Stimulated activated CD8-positive, alpha-beta memory T cell treated with anti-CD3 and anti-CD28 coated beads, Interleukin-15, amount 100 ng/mL, for 24 hours (primary cell): ENCODE measurements around the gene ADARB1.
"Not testable (repeated sequence)": the region's sequence is repeated elsewhere in the genome, so short reads cannot be mapped to it uniquely, and the experiment has no call there.

ENCODE experiments used
- DNase-seq: peaks from one replicate; pipeline ENCODE4 v3.0.0-alpha.2; 2020; ENCODE audit warnings: low read depth

ADARB1 gene

DNA sequence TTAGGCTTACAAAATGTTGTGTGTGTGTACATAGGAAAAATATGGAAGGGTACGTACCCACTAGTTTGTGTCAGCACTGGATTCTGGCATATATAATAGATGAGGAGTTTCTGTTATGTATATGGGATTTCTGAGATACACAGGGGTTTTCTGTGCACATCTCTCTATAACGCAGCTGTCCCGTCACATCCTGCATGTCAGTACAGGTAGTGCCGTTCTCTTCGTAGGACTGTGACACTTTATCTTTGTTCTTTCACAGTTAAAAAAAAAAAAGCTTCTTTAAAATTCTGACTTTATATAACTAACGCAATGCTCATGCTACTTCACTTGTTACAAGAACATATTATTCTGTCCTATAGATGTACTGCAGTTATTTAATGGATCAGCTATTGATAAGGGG, 42.9 kb downstream of the ADARB1 start:
- no peak for DNase-seq

DNA sequence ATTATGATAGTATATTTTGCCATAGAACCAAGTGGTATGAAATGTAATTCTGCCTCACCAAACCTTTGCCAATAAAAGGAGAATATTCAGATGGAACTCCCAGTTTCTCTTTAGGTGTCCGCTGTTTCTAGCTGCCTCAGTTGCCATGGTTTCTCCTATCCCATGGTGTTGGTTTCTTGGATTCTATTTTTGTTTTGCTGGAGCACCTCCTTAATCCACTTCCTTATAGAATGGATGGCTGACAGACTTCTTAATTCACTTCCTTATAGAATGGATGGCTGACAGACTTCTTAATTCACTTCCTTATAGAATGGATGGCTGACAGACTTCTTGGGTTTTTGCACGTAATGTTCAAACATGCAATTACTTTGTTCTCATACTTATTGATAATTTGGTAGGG, 43.7 kb downstream of the ADARB1 start:
- no peak for DNase-seq

DNA sequence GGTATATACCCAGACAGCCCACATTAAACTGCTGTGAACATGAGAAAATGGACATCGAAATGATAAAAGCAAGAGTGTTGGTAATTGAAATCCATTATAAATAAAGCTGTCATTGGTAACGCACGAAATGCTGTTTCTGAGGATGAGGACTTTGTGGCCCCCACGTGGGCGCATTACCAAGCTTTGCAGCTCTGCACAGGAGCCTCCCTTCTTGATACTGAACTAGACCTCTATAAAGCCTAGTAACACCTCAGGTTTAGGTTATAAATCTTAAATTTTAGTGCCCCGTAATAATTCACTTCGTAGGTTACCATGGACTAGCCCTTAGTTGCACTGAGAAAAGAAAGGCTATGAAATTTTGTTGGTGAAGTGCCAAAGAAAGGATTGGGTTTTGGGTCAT, 45.4 kb downstream of the ADARB1 start:
- DNase-seq = no peak

DNA sequence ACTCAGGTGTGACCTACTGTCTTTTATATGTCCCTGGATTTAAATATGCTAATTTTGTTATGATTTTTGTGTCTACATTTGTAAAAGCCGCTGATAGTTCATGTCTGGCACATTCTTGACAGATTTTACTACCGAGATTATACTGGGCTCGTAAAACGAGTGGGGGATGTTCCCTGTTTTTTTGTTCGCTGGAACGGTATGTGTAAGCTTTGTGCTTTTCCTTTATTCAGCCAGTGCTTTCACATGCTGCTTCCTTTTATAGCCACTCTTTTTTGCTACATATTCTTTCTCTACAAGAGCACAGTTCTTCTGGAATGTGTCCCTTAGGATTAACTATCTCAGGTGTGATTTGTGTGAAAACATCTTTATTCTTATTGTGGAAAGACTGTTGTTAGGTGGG, 46.6 kb downstream of the ADARB1 start:
- DNase-seq = no peak

DNA sequence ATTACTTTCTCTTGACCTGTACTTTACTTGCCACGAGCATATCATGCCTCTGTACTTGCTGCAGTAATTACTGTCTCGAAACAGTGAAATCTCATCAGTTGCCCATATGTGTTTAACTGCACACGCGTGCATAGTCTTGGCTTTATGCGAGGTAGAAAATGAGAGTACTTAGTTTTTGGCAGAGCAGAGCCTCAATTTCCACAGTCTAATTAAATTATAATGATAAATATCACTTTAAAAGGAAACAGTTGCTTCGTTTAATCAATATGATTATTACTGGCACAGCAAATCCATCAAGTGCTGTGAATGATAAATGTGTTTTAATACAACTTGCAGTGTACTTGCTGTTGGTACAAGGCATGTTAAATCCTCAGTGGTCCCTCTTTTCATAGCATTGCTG, 47.6 kb downstream of the ADARB1 start:
- no peak for DNase-seq

DNA sequence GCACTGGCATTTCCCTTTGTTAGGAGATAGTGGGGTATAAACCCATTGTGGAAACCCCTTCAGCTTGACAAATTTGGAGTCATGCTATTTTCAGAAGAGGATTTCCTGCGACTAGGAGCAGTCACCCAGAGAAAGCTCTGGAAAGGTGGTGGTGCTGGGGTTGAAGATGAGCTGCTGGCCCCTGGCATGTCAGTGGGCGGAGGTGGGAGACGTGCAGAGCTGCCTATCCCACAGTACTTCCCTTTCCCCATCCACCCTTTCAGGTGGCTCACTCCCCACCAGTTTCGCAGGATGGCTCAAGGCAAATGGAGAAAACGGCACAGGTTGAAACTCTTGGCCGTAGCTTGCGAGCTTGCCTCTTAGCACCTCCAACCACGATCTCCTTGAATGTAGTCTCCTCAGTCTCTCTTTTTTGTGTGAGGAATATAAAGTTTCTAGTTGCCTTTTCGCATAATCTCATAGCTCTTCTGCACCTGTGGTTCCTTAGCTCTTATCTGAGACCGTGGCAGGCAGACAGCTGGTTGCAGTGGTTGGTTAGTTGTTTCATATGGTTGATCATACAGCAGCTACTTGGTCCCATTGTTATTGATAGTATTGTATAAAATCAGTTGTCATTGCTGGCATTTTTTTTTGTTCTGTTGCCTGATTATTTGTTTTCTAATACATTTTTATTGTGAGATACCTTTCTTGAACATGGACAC, 48.2 kb downstream of the ADARB1 start:
- DNase-seq = no peak

DNA sequence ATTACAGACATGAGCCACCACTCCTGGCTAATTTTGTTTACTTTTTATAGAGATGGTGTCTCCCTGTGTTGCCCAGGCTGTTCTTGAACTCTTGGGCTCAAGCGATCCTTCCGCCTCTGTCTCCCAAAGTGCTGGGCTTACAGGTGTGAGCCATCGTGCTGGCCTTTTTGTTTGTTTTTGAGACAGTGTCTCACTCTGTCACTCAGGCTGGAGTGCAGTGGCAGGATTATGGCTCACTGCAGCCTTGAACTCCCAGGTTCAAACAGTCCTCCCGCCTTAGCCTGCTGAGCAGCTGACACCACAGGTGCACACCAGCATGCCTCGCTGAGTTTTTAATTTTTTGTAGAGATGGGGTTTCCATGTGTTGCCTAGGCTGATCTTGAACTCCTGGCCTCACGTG, 49.1 kb downstream of the ADARB1 start:
- DNase-seq = no peak

DNA sequence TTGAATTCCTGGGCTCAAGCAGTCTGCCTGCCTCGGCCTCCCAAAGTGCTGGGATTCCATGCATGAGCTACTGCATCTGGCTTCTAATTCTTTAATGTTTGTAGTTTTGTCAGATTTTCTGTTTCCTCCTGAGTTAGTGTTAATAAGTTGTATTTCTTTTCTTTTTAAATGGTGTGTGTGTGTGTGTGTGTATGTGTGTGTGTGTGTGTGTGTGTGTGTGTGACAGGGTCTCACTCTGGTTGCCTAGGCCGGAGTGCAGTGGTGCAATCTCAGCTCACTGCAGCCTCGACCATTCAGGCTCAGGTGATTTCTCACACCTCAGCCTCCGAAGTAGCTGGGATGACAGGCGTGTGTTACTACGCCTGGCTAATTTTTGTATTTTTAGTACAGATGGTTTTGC, 50.2 kb downstream of the ADARB1 start:
- no peak for DNase-seq

DNA sequence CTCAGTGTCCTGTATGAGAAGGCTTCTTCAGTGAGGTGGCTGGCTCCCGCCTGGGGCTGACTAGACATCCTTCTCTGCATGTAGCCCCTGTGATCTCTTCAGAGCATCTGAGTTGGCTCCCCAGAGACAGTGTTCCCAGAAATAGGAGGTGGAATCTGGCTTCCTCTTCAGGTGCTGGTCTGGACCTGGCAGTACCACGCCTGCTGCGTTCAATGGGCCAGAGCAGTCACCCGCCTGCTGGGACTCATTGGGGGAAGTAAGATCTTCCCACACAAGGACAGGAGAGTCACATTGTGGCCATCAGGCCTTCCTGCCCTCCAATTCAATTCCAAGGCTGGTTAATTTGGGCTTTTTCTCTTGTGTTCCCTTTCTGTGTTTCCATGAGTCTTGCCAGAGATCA, 51.0 kb downstream of the ADARB1 start:
- DNase-seq = no peak

DNA sequence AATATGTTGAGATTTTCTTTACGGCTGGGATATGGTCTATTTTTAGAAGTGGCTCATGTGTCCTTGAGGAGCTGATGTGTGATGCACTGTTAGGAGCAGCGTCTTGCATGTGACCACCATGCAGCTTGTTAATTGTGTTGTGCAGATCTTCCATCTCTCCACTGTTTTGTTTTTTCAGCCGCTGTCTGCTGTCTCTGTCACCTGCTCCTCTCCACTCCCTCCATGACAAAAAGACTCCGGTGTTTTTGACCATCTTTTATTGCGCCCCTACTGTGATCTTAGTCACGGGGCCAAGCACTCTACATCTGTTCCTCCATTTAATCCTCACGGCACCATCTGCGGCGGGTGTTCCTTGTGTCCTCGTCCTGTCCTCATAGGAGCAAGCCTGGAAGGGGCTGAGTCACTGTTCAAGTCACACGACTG, 51.8 kb downstream of the ADARB1 start:
- no peak for DNase-seq

DNA sequence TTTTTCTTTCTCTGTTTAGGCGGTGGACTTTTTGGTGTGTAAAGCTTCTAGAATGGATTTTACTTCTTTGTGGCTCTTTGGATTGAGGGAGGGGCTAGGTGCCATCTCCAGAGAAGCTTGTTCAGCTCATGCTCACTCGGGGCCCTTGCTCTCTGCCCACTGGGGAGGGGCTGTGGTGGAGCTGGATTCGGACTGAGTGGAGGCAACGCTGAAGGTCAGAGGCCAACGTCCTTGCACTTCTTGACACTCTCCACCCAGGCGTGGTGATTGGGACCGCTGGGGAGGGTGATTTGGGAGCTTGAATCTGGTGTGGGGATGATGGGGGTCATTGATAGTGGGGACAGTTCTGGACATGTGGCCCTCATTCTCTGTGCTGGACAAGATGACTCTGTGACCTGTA, 52.6 kb downstream of the ADARB1 start:
- DNase-seq = no peak

DNA sequence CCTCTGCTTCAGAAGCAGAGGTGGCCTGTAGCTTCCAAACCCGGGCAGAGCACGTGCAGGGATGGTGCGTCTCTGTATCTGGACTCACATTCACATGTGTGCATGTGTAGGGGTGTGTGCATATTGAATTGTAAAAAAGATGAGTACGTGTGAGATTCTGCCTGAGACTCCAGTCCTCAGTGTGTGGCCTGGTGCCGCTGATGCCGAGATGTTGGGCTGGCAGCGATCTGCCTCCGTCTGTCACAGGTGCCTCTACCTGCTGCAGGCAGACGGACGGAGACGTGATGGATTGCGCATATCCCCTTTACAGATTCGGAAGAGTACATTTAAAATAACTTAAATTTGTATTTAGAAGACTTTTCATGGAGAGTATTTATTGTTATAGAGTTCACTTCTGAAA, 53.6 kb downstream of the ADARB1 start:
- no peak for DNase-seq

DNA sequence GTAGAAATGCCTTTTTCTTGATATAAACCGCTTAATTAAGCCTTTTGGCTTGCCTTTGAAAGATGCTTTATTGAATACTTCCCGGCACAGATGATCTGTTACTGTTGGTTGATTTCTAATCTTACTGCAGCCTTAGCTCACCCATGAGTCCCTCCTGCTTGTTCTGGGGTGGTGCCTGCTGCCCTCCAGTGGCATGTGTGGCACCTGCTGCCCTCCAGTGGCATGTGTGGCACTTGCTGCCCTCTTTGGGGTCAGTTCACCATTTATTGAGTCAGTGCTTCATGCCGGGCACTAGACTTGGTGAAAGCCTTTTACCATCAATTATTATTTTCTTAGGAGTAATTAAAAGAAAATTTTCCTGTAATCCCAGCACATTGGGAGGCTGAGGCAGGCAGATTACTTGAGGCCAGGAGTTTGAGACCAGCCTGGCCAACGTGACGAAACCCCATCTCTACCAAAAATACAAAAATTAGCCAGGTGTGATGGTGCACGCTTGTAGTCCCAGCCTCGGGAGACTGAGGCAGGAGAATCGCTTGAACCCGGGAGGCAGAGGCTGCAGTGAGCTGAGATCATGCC, 54.3 kb downstream of the ADARB1 start:
- DNase-seq = no peak

DNA sequence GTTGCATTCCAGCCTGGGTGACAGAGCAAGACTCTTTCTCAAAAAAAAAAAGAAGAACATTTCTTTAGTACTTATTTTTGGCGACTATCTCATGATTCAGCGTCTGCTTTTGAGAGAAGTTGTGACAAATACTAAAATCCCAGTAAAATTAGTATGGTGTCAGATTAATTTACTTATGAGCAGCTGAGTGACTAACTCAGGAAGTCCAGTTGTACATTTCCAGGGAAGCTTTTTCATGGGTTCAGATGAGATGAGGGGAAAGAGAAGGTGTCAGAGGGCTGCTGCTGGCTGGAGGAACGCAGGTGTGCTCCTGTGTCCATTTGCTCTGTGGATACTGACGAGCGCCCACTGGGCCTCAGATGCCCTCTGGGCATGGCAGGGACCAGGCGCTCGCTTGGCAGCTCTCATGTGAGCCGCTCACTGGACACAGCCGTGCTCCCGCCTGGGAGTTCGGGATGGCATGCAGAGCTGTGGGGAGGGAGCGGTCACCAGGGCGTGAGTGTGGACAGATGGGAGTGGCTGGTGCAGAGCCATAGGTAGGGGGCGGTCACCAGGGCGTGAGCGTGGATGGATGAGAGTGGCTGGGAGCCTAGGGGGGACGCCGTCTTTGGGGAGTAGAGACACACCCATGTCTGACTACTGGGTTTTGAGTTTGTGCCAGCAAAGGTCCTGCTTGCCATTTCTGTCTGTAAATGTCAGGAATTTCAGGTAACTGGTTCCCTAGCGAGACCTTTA, 55.0 kb downstream of the ADARB1 start:
- DNase-seq = no peak

DNA sequence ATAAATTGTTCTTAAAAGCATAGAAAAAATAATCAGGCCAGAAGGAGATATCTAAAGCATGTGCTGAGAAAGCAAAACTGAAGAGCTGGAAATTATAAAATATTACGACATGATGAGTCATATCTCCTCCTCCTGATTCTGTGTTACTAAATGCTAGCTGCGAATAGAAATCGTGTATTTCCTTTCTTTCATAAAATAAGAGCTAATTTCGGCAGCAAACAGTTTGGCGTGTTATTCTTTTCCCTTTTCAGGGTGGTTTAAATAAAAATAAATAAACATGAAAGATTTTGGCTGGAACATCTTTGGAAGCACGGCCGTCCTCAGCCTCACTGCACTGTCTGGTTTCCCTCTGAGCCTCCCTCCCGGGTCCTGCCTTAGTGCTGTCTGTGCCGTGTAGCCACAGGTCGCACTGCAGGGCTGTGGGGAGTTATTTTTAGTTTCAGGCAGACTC, 56.0 kb downstream of the ADARB1 start:
- no peak for DNase-seq

DNA sequence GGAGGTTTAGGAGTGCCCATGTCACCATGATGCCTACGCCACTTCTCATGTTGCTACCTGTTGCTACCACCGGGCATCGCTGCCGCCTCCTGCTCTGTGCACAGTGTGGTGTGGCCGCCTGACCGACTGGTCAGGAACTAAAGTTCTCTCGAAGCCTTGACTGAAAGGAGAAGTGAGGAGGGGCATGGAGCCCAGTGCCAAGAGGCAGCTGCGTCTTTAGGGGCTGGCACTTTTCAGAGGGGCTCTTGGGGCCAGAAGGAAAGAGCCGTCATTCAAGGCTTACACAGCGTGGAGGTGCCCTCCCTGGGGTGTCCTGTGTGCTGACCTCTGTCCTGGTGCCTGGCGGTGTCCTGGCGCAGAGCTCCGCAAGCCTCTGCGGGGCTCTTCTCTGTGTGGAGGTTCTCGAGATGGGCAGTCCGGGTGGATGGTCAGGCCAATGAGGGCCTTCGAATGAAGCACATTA, 57.2 kb downstream of the ADARB1 start:
- no peak for DNase-seq

DNA sequence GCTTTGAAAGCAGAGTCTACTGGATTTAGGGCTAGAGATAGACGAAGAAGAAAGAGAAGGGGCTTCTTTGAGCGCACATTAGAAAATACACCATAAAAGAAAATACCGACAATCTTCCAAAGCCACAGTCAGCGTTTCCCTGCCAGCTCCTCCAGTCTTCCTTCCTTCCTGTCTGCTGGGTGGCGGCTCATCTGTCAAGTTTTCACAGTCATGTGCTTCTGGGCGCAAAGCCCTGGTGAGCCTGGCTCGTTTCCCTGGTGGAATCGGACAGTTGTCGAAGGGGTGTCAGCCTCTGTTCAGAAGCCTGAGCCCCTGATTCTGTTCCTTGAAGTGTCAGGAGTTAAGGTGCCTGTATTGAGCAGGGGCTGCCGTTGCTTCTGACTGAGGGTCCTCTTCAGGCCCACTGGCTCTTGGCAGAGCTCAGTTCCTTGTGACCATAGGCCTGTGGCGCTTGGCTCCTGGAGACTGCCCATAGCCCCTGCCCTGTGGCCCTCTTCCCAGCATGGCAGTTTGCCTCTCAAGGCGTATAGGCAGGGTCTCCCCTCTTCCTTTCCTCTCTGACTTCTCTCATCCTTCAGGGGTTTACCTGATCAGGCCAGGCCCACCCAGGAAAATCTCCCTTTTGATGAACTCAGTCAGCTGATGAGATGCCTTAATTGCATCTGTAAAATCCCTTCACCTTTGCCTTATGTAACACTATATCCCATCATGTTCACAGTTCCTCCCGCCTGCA, 58.6 kb downstream of the ADARB1 start:
- no peak for DNase-seq

DNA sequence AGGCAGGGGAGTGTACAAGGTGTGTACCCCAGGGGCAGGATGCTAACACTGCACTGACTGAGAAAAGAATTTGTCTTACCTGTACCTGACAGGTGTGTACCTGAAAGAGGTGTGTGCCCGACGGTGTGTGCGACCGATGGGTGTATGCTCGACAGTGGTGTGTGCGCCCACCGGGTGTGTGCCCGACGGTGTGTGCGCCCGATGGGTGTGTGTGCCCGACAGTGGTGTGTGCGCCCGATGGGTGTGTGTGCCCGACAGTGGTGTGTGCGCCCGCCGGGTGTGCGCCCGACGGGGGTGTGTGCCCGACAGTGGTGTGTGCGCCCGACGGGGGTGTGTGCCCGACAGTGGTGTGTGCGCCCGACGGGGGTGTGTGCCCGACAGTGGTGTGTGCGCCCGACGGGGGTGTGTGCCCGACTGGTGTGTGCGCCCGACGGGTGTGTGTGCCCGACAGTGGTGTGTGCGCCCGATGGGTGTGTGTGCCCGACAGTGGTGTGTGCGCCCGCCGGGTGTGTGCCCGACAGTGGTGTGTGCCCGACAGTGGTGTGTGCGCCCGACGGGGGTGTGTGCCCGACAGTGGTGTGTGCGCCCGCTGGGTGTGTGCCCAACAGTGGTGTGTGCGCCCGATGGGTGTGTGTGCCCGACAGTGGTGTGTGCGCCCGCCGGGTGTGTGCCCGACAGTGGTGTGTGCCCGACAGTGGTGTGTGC, 59.3 kb downstream of the ADARB1 start:
- DNase-seq = not testable (repeated sequence)

DNA sequence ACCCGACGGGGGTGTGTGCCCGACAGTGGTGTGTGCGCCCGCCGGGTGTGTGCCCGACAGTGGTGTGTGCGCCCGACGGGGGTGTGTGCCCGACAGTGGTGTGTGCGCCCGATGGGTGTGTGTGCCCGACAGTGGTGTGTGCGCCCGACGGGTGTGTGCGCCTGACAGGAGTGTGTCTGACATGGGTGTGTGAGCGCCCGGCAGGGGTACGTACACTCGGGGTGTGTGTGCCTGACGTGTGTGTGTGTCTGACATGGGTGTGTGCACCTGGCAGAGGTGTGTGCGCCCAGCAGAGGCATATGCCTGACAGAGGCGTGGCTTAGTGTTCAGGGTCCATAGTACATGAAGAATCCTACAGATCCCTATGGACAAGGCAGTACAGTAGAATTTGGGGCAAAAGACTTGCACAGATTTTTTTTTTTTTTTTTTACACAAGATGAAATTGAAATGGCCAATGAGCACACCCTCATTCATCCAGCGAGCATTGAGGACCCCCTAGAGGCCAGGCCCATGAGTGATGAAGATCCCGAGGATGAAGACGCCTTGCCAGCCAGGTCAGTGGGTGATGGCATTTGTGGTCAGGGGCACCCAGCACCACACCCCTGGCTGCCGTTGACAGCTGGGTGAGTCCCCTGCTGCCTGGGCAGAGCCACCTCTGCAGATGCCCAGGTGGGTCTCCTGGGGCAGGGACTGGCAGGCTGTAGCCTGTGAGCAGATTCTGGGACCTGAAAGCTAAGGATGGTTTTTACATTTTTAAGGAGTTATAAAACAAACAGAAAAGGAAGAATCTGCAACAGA, 60.1 kb downstream of the ADARB1 start:
- DNase-seq = no peak

DNA sequence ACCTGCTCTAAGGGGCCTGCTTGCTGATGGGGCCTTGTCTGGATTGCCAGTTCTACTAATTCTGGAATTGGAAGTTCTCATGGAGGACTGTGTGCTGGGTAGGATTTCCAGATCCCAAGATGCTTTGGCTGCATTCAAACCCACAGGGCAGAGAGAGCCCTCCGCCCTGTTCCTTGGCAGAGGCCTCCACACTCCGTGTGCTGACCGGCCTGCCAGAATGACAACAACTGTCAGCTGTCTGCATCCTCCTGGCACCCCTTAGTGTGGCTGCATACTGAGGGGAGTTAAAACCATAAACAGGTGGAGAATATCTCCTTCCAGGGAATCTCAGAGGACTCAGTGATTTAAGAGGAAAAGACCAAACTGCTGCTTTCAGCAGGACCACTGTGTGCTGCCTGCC, 60.7 kb downstream of the ADARB1 start:
- no peak for DNase-seq

DNA sequence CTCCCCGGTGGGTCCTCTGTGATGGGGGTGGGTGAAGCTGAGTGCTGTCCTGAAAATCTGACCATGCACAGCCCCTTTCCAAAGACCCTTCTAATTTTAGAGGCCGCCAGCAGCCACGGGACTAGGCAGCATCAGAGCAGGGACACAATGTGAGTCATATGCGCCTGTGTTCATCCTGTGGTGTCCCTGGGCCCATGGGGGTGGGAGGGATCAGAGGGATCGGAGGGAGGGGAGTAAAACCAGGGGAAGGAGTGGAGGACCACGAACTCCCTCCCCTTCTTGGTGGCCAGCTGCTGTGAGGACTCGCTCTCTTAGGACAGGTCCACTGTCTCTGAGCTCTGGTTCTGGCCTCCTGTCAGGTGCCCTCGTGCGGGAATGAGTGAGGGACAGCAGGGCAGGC, 61.5 kb downstream of the ADARB1 start:
- DNase-seq = no peak
